ENCODE results near the gene ADM5.
A peak's percentile ranks its signal among the peaks of the same experiment; 100 is the strongest.

ADM5 gene

GRCh38 chr19:49676784-49677230, 12.6 kb upstream of the ADM5 start:
- peak; percentile 94 for DNase-seq (ENCODE audit: low spot score)
- in situ Hi-C loops (cut with MboI; ENCODE audit: low sequenced_read_pairs, unreplicated experiment), result no loop called here

GRCh38 chr19:49677231-49677900, 12.0 kb upstream of the ADM5 start, which contains the start of gene PRMT1:
PRMT1 (plus strand) TSS chr19:49677271; CDS start chr19:49677281, 10 bp downstream.
- in situ Hi-C loops (cut with MboI; ENCODE audit: low sequenced_read_pairs, unreplicated experiment), result no loop called here
- DNase-seq (ENCODE audit: low spot score), result no peak
- no peak for TF ChIP-seq CTCF (IDR thresholded peaks at IDR 0.05; ENCODE audit: borderline replicate concordance, control extremely low read depth, extremely low read depth, insufficient read depth, missing control alignments)

More at GRCh38 chr19:49676784-49677230, 12.6 kb upstream of the ADM5 start:
- TF ChIP-seq CTCF (IDR thresholded peaks at IDR 0.05; ENCODE audit: borderline replicate concordance, control extremely low read depth, extremely low read depth, insufficient read depth, missing control alignments), result no peak

- in situ Hi-C loops (cut with MboI; ENCODE audit: low sequenced_read_pairs, unreplicated experiment), result no loop called here
- peak; percentile 78 for DNase-seq (ENCODE audit: low spot score)
- peak; percentile 74 for TF ChIP-seq CTCF (IDR thresholded peaks at IDR 0.05; ENCODE audit: borderline replicate concordance, control extremely low read depth, extremely low read depth, insufficient read depth, missing control alignments)
Measured at GRCh38 chr19:49677901-49678674, 11.3 kb upstream of the ADM5 start.

- in situ Hi-C loops (cut with MboI; ENCODE audit: low sequenced_read_pairs, unreplicated experiment), result no loop called here
- no peak for DNase-seq (ENCODE audit: low spot score)
- no peak for TF ChIP-seq CTCF (IDR thresholded peaks at IDR 0.05; ENCODE audit: borderline replicate concordance, control extremely low read depth, extremely low read depth, insufficient read depth, missing control alignments)
Measured at GRCh38 chr19:49678985-49679770, 10.2 kb upstream of the ADM5 start.

- no peak for DNase-seq (ENCODE audit: low spot score)
- TF ChIP-seq CTCF (IDR thresholded peaks at IDR 0.05; ENCODE audit: borderline replicate concordance, control extremely low read depth, extremely low read depth, insufficient read depth, missing control alignments), result no peak
- in situ Hi-C loops (cut with MboI; ENCODE audit: low sequenced_read_pairs, unreplicated experiment), result no loop called here
Measured at GRCh38 chr19:49679771-49680413, 9.5 kb upstream of the ADM5 start.
